A549 (cell line): ENCODE data around the gene ITGA1. TPM values are rescaled to one million over a fixed set of nuclear protein-coding genes. Genes with fewer than 3 reads are reported as not detected.

Source experiments
- ATAC-seq, 2 experiments: fragments of 200-7000 bp in 1 of 2; fragments of >200 bp in 1 of 2; cut with Nextera tagmentation in 1 of 2; cut with Tn5 transposase in 1 of 2; 3 replicates each; pipeline versions ENCODE4 v1.8.0 to v1.9.1; 2018 to 2020; ENCODE audit warnings: mild to moderate bottlenecking in 1 of 2, moderate library complexity in 1 of 2
- CTCF ChIA-PET: fragments of 300-600 bp; sonication (Branson Sonifier 250); formaldehyde crosslinking; extraction: SDS; loops from one replicate; lab custom pipeline; 2021; ENCODE audit warnings: antibody characterized with exemption, inconsistent platforms; lab: Yijun Ruan, JAX
- POLR2A ChIA-PET: fragments of 350-600 bp; formaldehyde crosslinking; extraction: SDS; loops from one replicate; lab custom pipeline; 2021; ENCODE audit warnings: antibody characterized with exemption, inconsistent platforms; lab: Yijun Ruan, JAX
- DNase-seq, 2 experiments: peaks; one replicate each; pipeline versions ENCODE4 v3.0.0 to v3.0.0-alpha.2; 2011 to 2016; ENCODE audit warnings: low read depth in 1 of 2, low spot score in 1 of 2
- FAIRE-seq: peaks from 2 replicates; lab custom pipeline; 2011; peaks lifted over from hg19 to GRCh38; lab: Jason Lieb, UNC
- H3K27ac ChIP-seq, 2 experiments: fragments of >200 bp; sonication (Bioruptor Twin); formaldehyde crosslinking; 3 replicates each; pipeline ENCODE4 v1.5.1; 2016 to 2017
- H3K4me1 ChIP-seq: fragments of >200 bp; sonication (Bioruptor Twin); formaldehyde crosslinking; 3 replicates; pipeline ENCODE4 v1.6.1; 2016
- H3K4me2 ChIP-seq: fragments of >200 bp; sonication (Bioruptor Twin); formaldehyde crosslinking; 3 replicates; pipeline ENCODE4 v1.6.1; 2016
- H3K4me3 ChIP-seq: fragments of >200 bp; sonication (Bioruptor Twin); formaldehyde crosslinking; 3 replicates; pipeline ENCODE4 v1.5.1; 2016
- H3K9me3 ChIP-seq: fragments of >200 bp; sonication (Bioruptor Twin); formaldehyde crosslinking; 3 replicates; pipeline ENCODE4 v1.6.1; 2016
- BHLHE40 ChIP-seq: IDR thresholded peaks from 2 replicates; pipeline ENCODE4 v1.6.1; 2012; ENCODE audit warnings: low read depth, low read length, inconsistent platforms
- CBX2 ChIP-seq: fragments of 200-600 bp; sonication (generic); IDR thresholded peaks from 2 replicates; pipeline ENCODE4 v1.6.1; 2016; ENCODE audit warnings: low read depth, mild to moderate bottlenecking, borderline replicate concordance
- CEBPB ChIP-seq, 2 experiments: fragments of >200 bp in 1 of 2; sonication (Bioruptor Twin) in 1 of 2; formaldehyde crosslinking in 1 of 2; IDR thresholded peaks; 2 replicates each; pipeline ENCODE4 v1.6.1; 2012 to 2016
- CHD4 ChIP-seq: fragments of 200-600 bp; sonication (generic); IDR thresholded peaks from 2 replicates; pipeline ENCODE4 v1.6.1; 2016; ENCODE audit warnings: antibody characterized with exemption, mild to moderate bottlenecking, borderline replicate concordance
- CTCF ChIP-seq: fragments of >200 bp; sonication (Bioruptor Twin); formaldehyde crosslinking; IDR thresholded peaks from 3 replicates; pipeline ENCODE4 v1.5.1; 2016
- EHF ChIP-seq: fragments of 250-450 bp; sonication (Bioruptor Pico); IDR thresholded peaks from 2 replicates; pipeline ENCODE4 v1.5.0; 2020; ENCODE audit warnings: mild to moderate bottlenecking
- EHMT2 ChIP-seq: fragments of 200-600 bp; sonication (generic); IDR thresholded peaks from 2 replicates; pipeline ENCODE4 v1.6.1; 2016; ENCODE audit warnings: antibody characterized with exemption, low read depth, mild to moderate bottlenecking, moderate library complexity
- EP300 ChIP-seq, 2 experiments: fragments of >200 bp; sonication (Bioruptor Twin); formaldehyde crosslinking; IDR thresholded peaks; 2 replicates in 1 of 2; 3 replicates in 1 of 2; pipeline ENCODE4 v1.6.1; 2016 to 2017
- HES2 ChIP-seq: fragments of >200 bp; sonication (Bioruptor Twin); formaldehyde crosslinking; IDR thresholded peaks from 2 replicates; pipeline ENCODE4 v1.6.1; 2016
- HOXB5 ChIP-seq: fragments of 250-450 bp; sonication (Bioruptor Pico); IDR thresholded peaks from 2 replicates; pipeline ENCODE4 v1.5.0; 2020; ENCODE audit warnings: mild to moderate bottlenecking, moderate library complexity
- JUNB ChIP-seq: fragments of >200 bp; sonication (Bioruptor Twin); formaldehyde crosslinking; IDR thresholded peaks from 2 replicates; pipeline ENCODE4 v1.6.1; 2016
- KDM1A ChIP-seq: fragments of 200-600 bp; sonication (generic); IDR thresholded peaks from 2 replicates; pipeline ENCODE4 v1.6.1; 2016; ENCODE audit warnings: low read depth, mild to moderate bottlenecking
- MYC ChIP-seq: IDR thresholded peaks from 2 replicates; pipeline ENCODE4 v1.6.1; 2012; ENCODE audit warnings: mild to moderate bottlenecking, inconsistent platforms, low read length, improper control_type of control experiment, borderline replicate concordance
- POLR2A ChIP-seq: IDR thresholded peaks from 2 replicates; pipeline ENCODE4 v1.6.1; 2012; ENCODE audit warnings: mild to moderate bottlenecking, low read length
- POLR2AphosphoS2 ChIP-seq: conservative IDR thresholded peaks from 2 replicates; pipeline ENCODE4 v1.6.1; 2012; ENCODE audit warnings: low read length, improper control_type of control experiment, inconsistent platforms
- RAD21 ChIP-seq, 2 experiments: fragments of >200 bp in 1 of 2; sonication (Bioruptor Twin) in 1 of 2; formaldehyde crosslinking in 1 of 2; IDR thresholded peaks in 1 of 2; conservative IDR thresholded peaks in 1 of 2; 2 replicates in 1 of 2; 3 replicates in 1 of 2; pipeline ENCODE4 v1.6.1; 2012 to 2018; ENCODE audit warnings: inconsistent platforms in 1 of 2
- RARB ChIP-seq: fragments of 250-450 bp; sonication (Bioruptor Pico); IDR thresholded peaks from 2 replicates; pipeline ENCODE4 v1.8.0; 2021; ENCODE audit warnings: mild to moderate bottlenecking, moderate library complexity
- SREBF2 ChIP-seq: fragments of 450-650 bp; IDR thresholded peaks from 2 replicates; pipeline ENCODE4 v1.6.1; 2014; ENCODE audit warnings: mild to moderate bottlenecking, moderate library complexity
- ZFP36 ChIP-seq: fragments of 450-650 bp; IDR thresholded peaks from 2 replicates; pipeline ENCODE4 v1.6.1; 2014; ENCODE audit warnings: borderline replicate concordance; ENCODE audit not compliant: partially characterized antibody
- ZNF302 ChIP-seq: fragments of 250-450 bp; sonication (Bioruptor Pico); IDR thresholded peaks from 2 replicates; pipeline ENCODE4 v1.9.0; 2021; ENCODE audit warnings: inconsistent platforms, mild to moderate bottlenecking, moderate library complexity
- ZSCAN20 ChIP-seq: fragments of 250-450 bp; sonication (Bioruptor Pico); IDR thresholded peaks from 2 replicates; pipeline ENCODE4 v1.8.0; 2022; ENCODE audit warnings: mild to moderate bottlenecking, moderate library complexity
- WGBS: methylation state at CpG from one replicate; pipeline ENCODE4 v1.1.6; 2017; ENCODE audit errors: missing lambda C conversion rate; 5-methylcytosine and 5-hydroxymethylcytosine counted together
- polyA plus RNA-seq, 4 experiments: library from polyadenylated mRNA; depleted of rRNA in 3 of 4; stranded (reverse); fragments of >200 nt; fragmentation: RNase III in 1 of 4; extraction: RNeasy Plus Mini Kit Qiagen cat#74134 plus additional on column Dnase treatment in 1 of 4; gene quantifications; 2 replicates in 3 of 4; 3 replicates in 1 of 4; pipeline ENCODE4 v1.2.3, GENCODE V29; 2011 to 2017

ITGA1 gene
- polyA plus RNA-seq, 2 of the 4 experiments (the other 2 are of a cell fraction), result 1.5 to 5.5 TPM

- FAIRE-seq (no peak), ATAC-seq (no peak), DNase-seq (no peak)
- H3K9me3 ChIP-seq, result no peaks in the 10 kb centered on the region
- no peak overlapping the region for H3K4me2 ChIP-seq
- H3K4me1 ChIP-seq, result no peaks in the 10 kb centered on the region
- TF ChIP-seq EP300 (IDR thresholded peaks at IDR 0.05), result no peak
- no peak for TF ChIP-seq MYC
- no peak for TF ChIP-seq ZSCAN20 (CRISPR knock-in tag)
- no peak for TF ChIP-seq ZFP36
- TF ChIP-seq HES2, result no peak
- TF ChIP-seq EHF (CRISPR knock-in tag), result no peak
- no peak for TF ChIP-seq CEBPB (IDR thresholded peaks at IDR 0.05)
- CTCF ChIA-PET, result no interaction called here
- WGBS, result 45% methylated on average over 2 of the region's 2 CpGs
- H3K27ac ChIP-seq, result no peak overlapping the region
- H3K4me3 ChIP-seq, result no peak overlapping the region
- POLR2A ChIA-PET, result no interaction called here
Measured at GRCh38 chr5:52754051-52754450, 33.7 kb upstream of the ITGA1 start.

- Histone ChIP-seq H3K4me1 (no peaks in the 10 kb centered on the region), H3K9me3 (no peaks in the 10 kb centered on the region), H3K27ac (no peak overlapping the region), H3K4me2 (no peak overlapping the region), H3K4me3 (no peak overlapping the region)
- 48% methylated on average over 2 of the region's 2 CpGs for WGBS
- no peak for TF ChIP-seq ZFP36
- no peak for TF ChIP-seq POLR2AphosphoS2
- TF ChIP-seq CBX2, result no peak
- no peak for TF ChIP-seq KDM1A
- no peak for TF ChIP-seq EHMT2
- no peak for TF ChIP-seq CHD4
- no peak for TF ChIP-seq POLR2A
- TF ChIP-seq CTCF, result no peak
- TF ChIP-seq SREBF2, result no peak
- TF ChIP-seq RAD21 (conservative IDR thresholded peaks at IDR 0.05 in 1 of 2, IDR thresholded peaks at IDR 0.05 in 1 of 2), result no peak
- TF ChIP-seq HOXB5 (CRISPR knock-in tag), result no peak
- FAIRE-seq (no peak), ATAC-seq (no peak), DNase-seq (no peak)
- ChIA-PET CTCF (no interaction called here), POLR2A (no interaction called here)
Measured at GRCh38 chr5:52757527-52757926, 30.2 kb upstream of the ITGA1 start.

GRCh38 chr5:52758014-52758413 is 29.7 kb upstream of the ITGA1 start:
- Histone ChIP-seq H3K4me3 (no peak overlapping the region), H3K4me1 (no peaks in the 10 kb centered on the region), H3K4me2 (no peak overlapping the region), H3K9me3 (no peaks in the 10 kb centered on the region), H3K27ac (no peak overlapping the region)
- ATAC-seq, result no peak
- POLR2A ChIA-PET, result no interaction called here
- CTCF ChIA-PET, result no interaction called here
- WGBS, result 80% methylated on average over 5 of the region's 5 CpGs
- TF ChIP-seq BHLHE40, result no peak
- no peak for TF ChIP-seq ZNF302 (CRISPR knock-in tag)
- no peak for TF ChIP-seq MYC
- no peak for TF ChIP-seq JUNB
- TF ChIP-seq RARB, result no peak
- DNase-seq, result no peak
- no peak for FAIRE-seq

GRCh38 chr5:52759331-52759730 is 28.4 kb upstream of the ITGA1 start:
- no peak for ATAC-seq
- no peaks in the 10 kb centered on the region for H3K9me3 ChIP-seq
- no peak for DNase-seq
- POLR2A ChIA-PET, result no interaction called here
- CTCF ChIA-PET, result no interaction called here
- no peak overlapping the region for H3K4me2 ChIP-seq
- H3K4me1 ChIP-seq, result no peaks in the 10 kb centered on the region
- H3K4me3 ChIP-seq, result no peak overlapping the region
- no peak for FAIRE-seq
- no peak for TF ChIP-seq SREBF2
- no peak for TF ChIP-seq POLR2AphosphoS2
- H3K27ac ChIP-seq, result no peak overlapping the region
- 6% methylated on average over 1 of the region's 1 CpG for WGBS
